HG03196 (cell line): ENCODE results near the gene LRP1B.

ENCODE experiments used
- ATAC-seq: cut with Tn5 transposase; IDR thresholded peaks from one replicate; pipeline ENCODE4 v1.9.1; 2021; ENCODE audit not compliant: unreplicated experiment

The LRP1B gene

DNA sequence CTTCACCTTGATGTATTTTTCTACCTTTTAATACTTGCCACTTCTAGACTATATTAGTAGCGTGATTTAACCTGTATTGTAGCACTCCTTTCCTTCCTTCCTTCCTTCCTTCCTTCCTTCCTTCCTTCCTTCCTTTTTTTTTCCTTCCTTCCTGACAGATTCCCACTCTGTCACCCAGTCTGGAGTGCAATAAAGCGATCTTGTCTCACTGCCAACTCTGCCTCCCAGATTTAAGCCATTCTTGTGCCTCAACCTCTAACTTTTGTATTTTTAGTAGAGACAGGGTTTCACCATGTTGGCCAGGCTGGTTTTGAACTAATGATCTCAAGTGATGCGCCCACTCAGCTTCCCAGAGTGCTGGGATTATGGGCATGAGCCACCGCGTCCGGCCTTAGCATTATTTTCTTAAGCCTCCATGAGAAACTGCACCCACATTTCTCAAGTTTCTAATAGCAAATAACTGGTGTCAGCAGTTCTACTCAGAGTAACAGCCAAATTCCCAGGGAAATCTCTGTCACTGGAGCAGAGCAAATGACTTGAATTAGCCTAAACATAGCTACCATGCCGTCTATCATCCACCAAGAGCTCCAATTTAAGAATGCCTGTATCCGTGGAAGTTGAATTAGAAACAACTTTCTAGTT, 529.2 kb downstream of the LRP1B start:
- no peak for ATAC-seq

DNA sequence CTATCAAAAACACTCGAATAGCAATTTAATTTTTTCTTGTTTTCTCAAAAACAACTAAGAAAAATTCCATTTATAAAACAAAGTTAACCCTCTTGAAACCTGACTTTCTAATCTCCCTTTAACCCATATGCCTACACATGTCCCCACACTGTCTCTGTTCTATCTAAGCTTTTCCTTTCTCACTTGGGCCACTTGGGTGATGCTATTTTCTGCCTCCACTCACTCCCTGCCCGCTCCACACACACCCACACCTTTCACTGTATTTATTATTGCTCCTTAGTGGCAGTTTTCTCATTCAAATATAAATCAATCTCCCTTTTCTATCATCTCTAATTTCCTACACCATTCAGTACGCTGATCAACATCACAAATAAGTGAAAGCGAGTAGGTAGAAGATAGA, 531.1 kb downstream of the LRP1B start:
- no peak for ATAC-seq

DNA sequence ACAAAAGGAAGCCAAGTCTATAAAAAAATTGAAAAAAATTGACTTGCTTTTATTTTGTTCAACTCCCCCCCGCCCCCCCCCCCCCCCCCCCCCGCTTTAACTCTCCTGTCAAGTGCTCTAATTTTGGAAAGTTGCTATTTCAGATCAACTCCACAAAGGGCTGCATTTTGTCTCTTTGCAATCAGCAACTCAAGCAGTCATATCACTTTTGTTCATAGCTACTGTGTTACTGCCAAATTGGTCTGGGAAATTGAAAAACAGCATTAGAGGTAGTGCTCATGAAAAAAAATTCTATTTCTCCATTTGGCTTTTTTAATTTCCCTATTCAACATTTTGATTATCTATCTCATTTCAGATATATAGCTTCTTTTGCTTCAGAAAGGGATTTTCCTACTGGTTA, 531.8 kb downstream of the LRP1B start:
- no peak for ATAC-seq

DNA sequence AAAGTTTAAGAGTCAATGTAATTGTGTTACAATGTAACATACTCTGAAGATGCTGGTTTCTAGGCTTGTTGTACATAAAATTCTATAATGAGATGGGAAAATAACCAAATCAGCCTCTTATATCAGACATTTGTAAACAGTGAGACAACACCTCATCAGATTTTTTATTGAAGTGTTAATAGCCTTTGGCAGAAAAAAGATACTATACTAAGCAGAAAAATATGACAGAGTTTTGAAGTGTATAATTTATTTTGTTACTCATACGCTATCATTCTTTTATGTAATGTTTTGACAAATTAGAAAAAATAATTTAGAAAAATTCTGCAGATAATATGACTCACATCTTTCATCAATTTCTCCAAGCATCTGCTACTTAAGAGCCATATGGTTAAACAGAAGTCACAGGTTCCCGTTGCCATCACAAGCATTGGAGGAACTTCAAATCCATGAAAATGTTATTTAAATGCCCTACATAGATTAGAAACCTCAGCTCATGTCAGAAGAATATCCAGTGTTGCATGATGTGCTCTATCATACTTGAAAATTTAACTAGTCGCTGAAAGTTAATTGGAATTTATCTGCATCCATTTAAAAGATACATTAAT, 535.4 kb downstream of the LRP1B start:
- no peak for ATAC-seq

DNA sequence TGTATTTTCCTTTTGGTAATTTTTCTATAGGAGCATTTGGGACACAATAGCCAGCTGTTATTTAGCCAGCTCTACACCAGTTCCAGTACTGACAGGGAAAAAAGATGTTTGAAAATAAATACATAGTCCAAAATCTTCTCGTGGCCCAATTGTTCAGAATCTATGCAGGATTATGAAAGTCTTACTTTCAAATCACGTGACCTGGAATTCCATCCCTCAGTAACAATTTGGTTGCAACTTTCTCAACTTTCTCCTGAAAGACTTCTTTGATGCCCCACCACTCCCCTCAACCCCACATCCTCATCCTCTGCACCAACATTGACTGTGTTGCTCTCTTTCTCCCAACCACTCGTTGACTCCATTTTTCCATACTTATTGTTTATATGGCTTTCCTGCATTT, 539.0 kb downstream of the LRP1B start:
- no peak for ATAC-seq

DNA sequence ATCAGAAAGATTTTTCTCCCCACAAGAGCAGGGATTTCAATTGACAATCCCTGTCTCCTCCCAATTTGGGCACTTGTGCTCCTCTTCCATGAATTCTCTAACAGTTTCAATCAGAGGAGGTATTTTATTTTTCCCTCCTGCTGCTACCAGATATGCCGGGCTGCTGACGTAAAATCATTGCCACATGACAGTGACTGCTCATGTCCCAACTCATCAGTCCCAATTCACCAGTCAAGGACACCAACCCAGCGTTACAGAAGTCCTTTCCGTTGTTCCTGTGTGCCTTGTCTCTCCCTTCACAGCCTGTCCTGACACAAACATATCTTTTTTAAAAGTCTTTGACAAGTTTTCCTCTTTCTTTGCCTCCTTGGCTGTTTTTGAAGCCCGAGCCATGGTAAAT, 540.2 kb downstream of the LRP1B start:
- ATAC-seq: no peak

GRCh38 chr2:141589314-141589713, 541.5 kb downstream of the LRP1B start:
- no peak for ATAC-seq

DNA sequence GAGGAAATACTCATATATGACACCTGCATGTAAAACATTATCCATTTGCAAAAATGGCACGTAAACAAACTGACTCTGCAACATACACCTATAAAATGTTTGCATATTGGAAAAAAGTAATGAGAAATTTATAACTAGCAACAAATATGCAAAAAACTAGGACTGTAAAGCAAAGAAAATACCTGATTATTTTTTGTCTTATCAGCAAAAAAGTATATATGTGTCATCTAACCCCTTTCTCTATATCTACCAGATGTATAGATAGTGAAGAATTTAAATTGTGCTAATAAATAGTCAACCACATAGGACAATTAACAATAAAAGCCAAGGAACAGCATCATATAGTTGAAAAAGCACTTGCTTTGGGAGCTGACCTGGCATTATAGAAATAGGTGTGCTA, 543.8 kb downstream of the LRP1B start:
- no peak for ATAC-seq

DNA sequence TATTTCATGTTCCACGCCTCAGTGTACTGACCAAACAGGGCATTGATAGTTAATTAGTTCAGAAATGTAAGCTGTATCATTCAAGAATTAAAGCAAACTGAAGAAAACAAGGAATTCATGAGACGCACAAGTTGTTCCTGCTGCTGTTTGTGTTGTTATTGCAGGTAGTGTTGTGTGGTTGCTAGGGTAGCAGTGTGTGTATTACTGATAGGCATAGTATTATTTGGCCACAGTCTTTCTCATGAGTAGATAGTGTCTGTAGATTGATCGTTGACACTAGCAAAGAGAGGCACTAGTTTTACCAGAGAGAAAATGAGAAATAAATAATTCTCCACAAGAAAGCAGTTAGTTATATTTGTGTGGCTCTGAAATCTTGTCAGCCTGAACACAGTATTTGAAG, 548.6 kb downstream of the LRP1B start:
- no peak for ATAC-seq

- no peak for ATAC-seq
Observed at GRCh38 chr2:141579071-141579470, 551.7 kb downstream of the LRP1B start.

DNA sequence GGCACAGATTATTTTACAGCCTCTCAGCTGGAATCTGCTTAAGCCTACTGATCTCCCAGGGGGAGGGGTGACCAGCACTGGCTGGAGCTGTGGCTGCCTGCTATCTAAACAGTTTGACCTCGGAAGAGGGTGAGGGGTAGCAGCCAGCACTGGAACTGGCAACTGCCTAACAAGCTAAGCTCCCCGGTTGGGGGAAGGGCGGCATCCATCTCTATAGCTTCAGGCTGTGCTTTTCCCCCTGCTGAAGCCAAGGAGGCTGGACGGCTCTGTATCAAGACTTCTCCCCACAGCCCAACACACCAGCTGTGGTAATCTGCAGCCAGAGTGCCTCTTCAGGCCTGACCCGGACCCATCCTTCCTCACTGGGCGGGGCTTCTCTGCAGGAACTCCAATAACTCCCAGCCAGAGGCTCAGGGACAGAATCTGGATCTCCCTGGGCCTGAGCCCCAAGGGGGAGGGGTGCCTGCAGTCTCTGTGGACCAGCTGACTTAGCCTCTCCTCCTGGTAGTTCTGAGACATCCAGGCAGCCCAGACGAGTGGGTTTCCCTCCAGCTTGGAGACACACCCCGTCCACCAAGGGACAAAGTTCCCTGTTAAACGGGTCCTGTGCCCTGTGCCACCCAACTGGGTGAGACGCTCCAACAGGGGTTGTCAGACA, 560.2 kb downstream of the LRP1B start:
- no peak for ATAC-seq

- ATAC-seq: no peak
Observed at GRCh38 chr2:141569941-141570340, 560.9 kb downstream of the LRP1B start.

DNA sequence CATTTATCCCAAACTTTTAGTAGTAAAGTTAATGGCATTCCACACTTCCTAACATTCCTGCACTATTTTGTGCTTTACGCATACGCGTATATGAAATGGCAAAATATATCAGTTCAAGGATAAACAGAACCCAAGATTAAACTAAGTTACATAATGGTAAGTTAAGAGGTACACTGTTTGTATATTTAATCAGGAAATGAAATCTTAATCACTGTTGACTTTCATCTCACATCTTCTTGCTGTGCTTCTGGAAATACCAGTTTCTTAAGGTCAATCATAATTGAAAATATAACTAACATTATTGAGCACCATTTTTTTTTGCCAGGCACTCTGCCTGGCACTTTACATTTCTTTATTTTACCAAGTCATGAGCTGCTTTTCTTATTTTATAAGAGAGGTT, 565.2 kb downstream of the LRP1B start:
- ATAC-seq: no peak

DNA sequence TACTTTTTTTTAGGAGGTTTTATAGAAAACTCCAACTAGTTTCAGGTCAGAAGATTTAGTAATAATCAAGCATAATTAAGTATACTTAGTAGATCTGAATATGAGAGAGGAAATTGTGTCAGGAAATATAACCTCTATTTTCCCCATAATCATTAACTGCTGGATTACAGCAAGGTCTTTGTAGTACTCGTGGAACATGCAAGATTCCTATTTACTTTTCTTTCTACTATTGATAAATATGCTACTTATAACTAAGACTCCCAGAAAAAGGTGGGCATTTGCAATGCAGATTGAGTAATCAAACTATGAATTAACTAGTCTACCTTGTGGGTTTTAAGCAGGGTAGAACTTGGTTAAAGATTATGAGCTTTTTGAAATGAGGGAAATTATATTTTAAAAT, 570.1 kb downstream of the LRP1B start:
- ATAC-seq: no peak

GRCh38 chr2:141557329-141558095, 573.3 kb downstream of the LRP1B start:
- ATAC-seq: peak; percentile 54

- no peak for ATAC-seq
Observed at GRCh38 chr2:141555876-141556470, 574.8 kb downstream of the LRP1B start.

GRCh38 chr2:141554810-141555209, 576.0 kb downstream of the LRP1B start:
- ATAC-seq: no peak

DNA sequence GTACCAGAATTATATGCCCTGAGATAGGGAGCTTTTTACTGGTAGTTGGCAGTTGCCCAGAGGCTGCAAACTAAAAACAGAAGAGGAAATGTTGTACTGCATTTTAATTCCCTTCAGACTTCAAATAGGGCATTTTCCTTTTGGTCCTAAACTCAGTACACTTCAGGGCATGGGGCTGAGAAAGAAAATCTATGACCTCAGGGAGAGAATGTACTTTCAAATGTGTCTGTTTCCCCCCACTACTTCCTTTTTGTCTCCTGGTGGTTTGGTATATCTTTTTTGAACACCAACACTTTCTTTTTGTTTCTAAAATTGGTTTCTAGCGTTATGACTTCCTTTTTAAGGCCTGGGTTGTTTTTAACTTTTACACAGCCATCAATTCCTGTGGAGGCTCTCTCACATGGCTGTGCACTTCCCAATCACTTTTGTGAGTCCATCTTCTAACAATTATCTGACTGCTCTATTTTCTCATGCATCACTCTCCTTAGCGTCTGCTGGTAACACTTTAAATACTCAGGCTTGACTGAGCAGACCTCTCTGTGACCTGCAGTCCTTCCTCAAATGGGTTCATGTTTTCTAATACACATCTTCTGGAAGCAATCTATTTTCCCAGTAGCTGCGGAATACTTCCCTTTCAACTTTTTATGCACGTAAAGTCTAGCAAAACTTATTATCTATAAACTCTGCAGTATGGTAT, 596.0 kb downstream of the LRP1B start:
- ATAC-seq: peak; percentile 70

- no peak for ATAC-seq
Observed at GRCh38 chr2:141529659-141530058, 601.2 kb downstream of the LRP1B start.

DNA sequence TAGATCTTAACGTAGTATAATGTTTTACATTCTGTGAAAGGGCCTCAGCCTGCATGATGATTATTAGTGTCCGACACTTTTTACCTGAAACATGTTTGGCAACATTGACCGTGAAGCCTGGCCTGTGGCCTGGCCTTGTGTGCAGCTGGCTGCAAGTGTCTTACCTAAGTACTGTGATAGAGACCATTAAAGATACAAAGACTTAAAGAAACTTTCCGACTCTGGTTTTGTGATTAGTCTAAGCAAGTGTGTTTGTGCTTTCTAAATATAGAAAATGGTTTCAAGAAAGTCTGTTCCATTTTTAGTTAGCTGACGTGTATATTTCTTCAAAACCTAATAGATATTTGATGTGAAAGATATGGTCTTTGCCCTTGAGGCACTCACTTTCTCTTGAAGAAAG, 601.8 kb downstream of the LRP1B start:
- ATAC-seq: no peak

- no peak for ATAC-seq
Observed at GRCh38 chr2:141526760-141527159, 604.1 kb downstream of the LRP1B start.
